Activated CD4-positive, alpha-beta T cell treated with anti-CD3 and anti-CD28 coated beads, Interleukin-2, amount 50 U/mL, for 1 hour (primary cell): Measurements from ENCODE around the gene CNTN4.

ENCODE experiments used
- DNase-seq: peaks from one replicate; pipeline ENCODE4 v3.0.0-alpha.2; 2020

Gene CNTN4

GRCh38 chr3:2153547-2153946 is 54.9 kb downstream of the CNTN4 start:
- DNase-seq: no peak

- no peak for DNase-seq
These were observed 56.0 kb downstream of the CNTN4 start for GRCh38 chr3:2154621-2155020.

GRCh38 chr3:2156244-2156847 is 57.7 kb downstream of the CNTN4 start:
- no peak for DNase-seq

GRCh38 chr3:2158828-2159227 is 60.2 kb downstream of the CNTN4 start:
- no peak for DNase-seq

- DNase-seq: no peak
These were observed 67.9 kb downstream of the CNTN4 start for GRCh38 chr3:2166552-2166951.

- no peak for DNase-seq
These were observed 74.0 kb downstream of the CNTN4 start for GRCh38 chr3:2172561-2173171.

- no peak for DNase-seq
These were observed 82.0 kb downstream of the CNTN4 start for GRCh38 chr3:2180634-2181033.

- no peak for DNase-seq
These were observed 100.2 kb downstream of the CNTN4 start for GRCh38 chr3:2198776-2199279.

- DNase-seq: no peak
These were observed 105.4 kb downstream of the CNTN4 start for GRCh38 chr3:2204054-2204453.

- DNase-seq: no peak
These were observed 107.0 kb downstream of the CNTN4 start for GRCh38 chr3:2205692-2206091.

GRCh38 chr3:2206536-2206935 is 107.9 kb downstream of the CNTN4 start:
- DNase-seq: no peak

- DNase-seq: no peak
These were observed 112.9 kb downstream of the CNTN4 start for GRCh38 chr3:2211568-2211967.

- DNase-seq: no peak
These were observed 113.5 kb downstream of the CNTN4 start for GRCh38 chr3:2212206-2212605.

GRCh38 chr3:2218375-2218774 is 119.7 kb downstream of the CNTN4 start:
- DNase-seq: no peak

- DNase-seq: no peak
These were observed 120.2 kb downstream of the CNTN4 start for GRCh38 chr3:2218816-2219215.

- DNase-seq: no peak
These were observed 137.5 kb downstream of the CNTN4 start for GRCh38 chr3:2236203-2236602.

GRCh38 chr3:2244137-2244536 is 145.5 kb downstream of the CNTN4 start:
- no peak for DNase-seq

GRCh38 chr3:2246873-2247648 is 148.4 kb downstream of the CNTN4 start:
- no peak for DNase-seq

- DNase-seq: no peak
These were observed 149.2 kb downstream of the CNTN4 start for GRCh38 chr3:2247831-2248230.

- DNase-seq: no peak
These were observed 152.1 kb downstream of the CNTN4 start for GRCh38 chr3:2250783-2251182.

GRCh38 chr3:2261747-2262146 is 163.1 kb downstream of the CNTN4 start:
- DNase-seq: no peak

GRCh38 chr3:2262204-2262603 is 163.5 kb downstream of the CNTN4 start:
- DNase-seq: no peak

- DNase-seq: no peak
These were observed 167.9 kb downstream of the CNTN4 start for GRCh38 chr3:2266606-2267005.

- DNase-seq: no peak
These were observed 170.1 kb downstream of the CNTN4 start for GRCh38 chr3:2268779-2269178.
